Endothelial cell of hepatic sinusoid (primary cell): ENCODE data around the gene PABPN1.

Source experiments
- in situ Hi-C: cut with HindIII; loops from 2 replicates; pipeline ENCODE4 v1.10.0; 2017; ENCODE audit warnings: low sequenced_read_pairs

PABPN1 gene

DNA sequence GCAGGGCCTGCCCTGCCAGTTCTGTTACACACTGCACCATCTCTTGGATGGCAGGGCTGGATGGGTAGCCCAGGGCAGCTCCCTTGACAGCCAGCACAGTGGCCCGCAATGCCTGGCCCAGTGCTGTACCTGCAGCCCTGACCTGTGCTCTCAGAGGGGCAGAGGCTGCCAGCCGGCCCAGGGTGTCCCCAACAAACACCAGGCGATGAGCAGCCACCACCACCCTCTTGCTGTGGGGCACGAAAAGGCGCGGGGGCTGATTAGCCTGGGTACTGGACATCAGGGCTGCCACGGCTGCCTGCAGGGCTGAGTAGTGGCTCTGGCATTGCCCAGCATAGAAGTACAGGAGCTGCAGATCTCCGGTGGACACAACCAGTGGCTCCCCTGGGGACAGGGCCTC lies 36.0 kb downstream of the PABPN1 start:
- in situ Hi-C loops: no loop called here

DNA sequence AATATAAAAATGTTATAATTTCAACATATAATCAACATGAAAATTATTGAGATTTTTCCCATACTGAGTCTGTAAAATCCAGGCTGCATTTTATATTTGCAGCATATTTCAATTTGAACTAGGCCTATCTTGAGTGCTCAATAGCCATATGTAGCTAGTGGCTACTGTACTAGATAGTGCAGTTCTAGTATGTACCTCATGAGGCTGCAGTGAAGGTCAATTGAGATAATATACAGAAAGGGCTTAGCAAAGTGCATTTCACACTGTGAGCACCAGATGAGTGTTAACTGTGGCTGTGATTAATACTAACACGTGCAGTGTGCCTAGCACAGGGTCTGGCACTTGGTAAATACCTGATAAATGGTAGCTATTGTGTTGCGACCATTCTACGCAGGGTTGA lies 36.8 kb downstream of the PABPN1 start:
- in situ Hi-C loops: no loop called here

GRCh38 chr14:23358553-23359166 lies 37.4 kb downstream of the PABPN1 start:
- in situ Hi-C loops: no loop called here

GRCh38 chr14:23359167-23359626 lies 37.9 kb downstream of the PABPN1 start:
- in situ Hi-C loops: no loop called here

- in situ Hi-C loops: no loop called here
Measured at GRCh38 chr14:23359722-23360447, 38.6 kb downstream of the PABPN1 start.

DNA sequence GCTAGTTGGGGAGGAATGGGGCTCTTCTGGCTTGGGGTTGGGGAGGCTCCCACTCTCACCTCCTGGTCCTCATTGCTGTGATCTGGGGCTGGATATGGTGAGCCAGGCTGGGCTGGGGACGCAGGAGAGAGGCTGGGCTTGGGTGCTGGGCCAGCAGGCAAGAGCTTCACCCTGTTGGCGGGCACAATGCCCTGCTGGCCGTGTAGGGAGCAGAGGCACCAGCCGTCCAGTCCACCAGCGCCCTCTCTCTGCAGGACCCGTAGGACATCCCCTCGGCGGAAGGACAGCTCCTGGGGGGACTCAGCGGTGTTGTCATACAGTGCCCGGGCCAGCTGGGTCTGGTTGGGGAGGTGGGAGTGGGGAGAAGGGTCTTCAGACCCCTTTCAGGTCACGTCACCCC lies 39.2 kb downstream of the PABPN1 start:
- in situ Hi-C loops: no loop called here

- in situ Hi-C loops: no loop called here
Measured at GRCh38 chr14:23361320-23361719, 40.1 kb downstream of the PABPN1 start.

DNA sequence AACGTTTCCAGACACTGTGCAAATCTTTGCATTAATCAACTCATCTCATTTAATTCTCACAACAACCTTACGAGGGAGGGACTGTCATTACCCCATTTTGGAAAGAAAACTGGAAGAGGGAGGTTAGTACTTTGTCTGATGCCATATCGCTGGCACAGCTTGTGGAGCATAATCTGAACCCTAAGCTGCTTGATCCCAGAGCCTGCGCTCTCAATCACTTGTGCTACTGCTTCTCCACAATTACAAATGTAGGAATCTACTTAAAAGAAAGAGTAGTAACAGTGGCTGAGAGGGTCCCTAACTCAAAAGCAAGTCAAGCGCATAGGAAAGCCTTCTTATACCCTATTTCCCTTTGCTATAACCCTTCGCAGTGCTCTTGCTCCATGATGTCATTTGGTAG lies 40.5 kb downstream of the PABPN1 start:
- in situ Hi-C loops: no loop called here

DNA sequence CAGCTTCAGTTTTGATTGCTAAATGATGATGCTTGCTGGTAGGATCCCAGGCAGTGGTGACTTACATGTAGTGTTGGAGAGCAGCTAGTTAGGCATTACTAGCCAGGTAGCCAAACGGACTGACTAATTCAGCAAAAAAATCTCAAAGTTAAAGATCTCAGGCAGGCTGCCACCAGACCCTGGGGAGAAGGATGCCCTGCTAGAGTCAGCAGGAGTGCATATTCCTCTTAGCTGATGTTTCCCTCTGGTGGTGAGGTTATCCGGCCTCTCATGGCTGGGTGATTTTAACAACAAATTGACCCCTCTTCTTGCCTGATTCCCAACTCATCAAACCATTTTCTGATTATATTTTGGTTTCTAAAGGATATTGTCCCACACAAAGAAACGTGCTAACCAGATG lies 40.9 kb downstream of the PABPN1 start:
- in situ Hi-C loops: no loop called here

GRCh38 chr14:23364164-23365035 lies 43.1 kb downstream of the PABPN1 start:
- in situ Hi-C loops: loop anchor here (5.0 kb wide), 1 partner anchor 73 kb away; the partner anchor contains the start of gene MYH7

DNA sequence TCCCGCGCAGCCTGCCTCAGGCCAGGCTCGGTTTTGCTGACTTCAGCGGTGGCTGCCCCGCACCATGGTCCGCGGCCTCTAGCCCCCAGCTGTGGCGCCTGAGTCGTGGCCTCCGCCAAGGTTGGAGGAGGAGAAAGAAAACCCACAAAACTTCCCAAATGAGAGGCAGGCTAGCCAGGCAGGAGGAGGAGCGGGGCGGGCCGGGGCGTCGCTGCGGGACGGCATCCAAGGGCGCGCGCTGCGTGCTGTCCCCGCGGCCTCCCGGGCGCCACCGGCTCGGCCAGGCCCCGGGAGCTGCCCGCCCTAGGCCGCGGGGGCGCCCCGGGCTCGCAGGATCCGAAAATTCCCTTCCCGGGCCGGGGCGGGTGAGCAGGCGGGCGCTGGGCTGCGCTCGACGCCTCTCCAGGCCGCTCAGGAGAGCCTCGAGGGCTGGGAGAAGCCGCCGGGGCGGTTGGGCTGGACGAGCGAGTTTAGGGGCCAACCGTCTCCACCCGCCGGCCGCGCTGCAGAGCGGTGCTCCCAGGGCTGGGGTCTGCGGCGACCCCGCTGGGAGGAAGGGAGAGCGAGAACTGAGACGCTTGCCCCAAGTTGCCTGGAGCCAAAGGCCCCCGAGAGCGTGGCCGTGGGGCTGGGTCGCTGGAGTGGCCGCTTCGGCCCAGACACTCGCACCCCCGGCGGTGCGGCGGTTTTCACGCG lies 43.9 kb downstream of the PABPN1 start, which contains the start of gene EFS:
TSS of gene EFS (minus strand) at position 137 of the 696 bp plus-strand sequence. CDS start 147 bp downstream, outside the sequence.
- in situ Hi-C loops: loop anchor here (5.0 kb wide), 1 partner anchor 72 kb away; the partner anchor contains the start of gene MYH7

DNA sequence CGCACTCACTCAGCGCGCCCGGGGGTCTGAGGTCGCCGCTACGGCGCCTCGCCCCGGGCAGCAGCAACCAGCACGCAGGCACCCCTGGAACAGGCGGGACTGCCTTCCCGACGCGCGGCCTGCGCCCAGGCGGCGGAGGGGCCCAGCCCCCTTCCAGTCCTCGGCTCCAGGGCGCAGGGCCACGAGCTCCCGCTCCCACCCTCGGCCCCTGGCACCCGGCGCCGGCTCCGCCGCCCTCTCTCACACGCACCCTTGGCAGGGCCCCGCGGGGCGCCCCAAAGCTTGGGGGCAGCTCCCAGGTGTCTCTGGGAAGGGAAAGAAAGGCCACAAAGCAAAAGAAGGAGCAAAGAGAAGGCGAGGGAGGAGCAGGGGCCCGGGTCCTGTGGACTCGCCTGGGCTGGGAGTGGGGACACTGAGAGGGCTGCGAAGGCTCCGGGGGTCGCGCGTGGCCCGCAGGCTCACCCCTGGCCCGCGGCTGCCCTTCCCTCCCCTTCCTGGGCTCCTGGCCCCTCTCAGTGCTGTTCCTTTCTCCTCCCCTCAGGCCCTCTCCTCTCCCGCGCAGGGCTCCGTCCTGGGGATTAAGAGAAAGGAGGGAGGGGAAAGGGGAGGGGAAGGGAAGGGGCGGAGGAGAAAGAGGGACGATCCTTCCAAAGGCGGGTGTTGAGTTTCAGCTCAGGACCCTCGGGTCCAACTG lies 44.6 kb downstream of the PABPN1 start:
- in situ Hi-C loops: loop anchor here (5.0 kb wide), 1 partner anchor 71 kb away; the partner anchor contains the start of gene MYH7

GRCh38 chr14:23366426-23366921 lies 45.2 kb downstream of the PABPN1 start:
- in situ Hi-C loops: loop anchor here (5.0 kb wide), 1 partner anchor 71 kb away; the partner anchor contains the start of gene MYH7

DNA sequence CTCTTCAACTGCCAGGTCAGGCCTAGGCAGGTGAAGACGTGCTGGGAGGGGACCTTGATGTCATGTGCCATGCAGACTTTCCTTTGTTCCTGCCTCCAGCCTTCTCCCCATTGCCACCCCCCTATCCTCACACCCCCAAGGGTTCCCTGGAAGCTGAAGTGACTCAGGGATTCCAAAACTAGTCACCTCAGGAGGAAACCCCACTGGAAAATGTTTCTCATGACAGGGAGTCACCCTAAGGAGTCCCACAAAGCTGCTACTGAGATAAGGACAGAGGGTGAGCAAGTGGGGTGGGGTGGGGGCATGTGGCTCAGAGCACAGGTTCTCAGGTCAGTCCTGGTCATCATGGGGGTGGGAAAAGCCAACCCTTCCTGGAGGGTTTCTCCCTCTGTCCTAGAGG lies 49.0 kb downstream of the PABPN1 start:
- in situ Hi-C loops: no loop called here

DNA sequence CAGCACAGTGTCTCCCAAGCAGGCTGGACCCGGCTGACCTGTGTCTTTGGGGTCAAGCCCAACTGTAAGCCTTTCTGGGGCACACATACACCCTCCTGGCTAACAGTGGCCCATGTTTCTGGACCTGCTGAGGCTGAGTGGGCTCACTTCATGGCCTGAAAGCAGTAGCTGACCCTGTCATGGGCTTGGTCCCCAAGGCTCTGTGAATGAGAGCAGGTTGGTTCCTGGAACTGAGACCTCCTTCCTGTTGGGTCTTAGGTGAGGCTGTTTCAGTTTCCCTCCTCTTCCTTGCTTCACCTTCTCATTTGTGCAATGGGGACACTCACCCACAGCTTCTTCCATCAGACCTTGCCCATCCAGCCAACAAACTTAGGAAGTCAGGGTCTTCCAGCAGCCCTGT lies 50.6 kb downstream of the PABPN1 start:
- in situ Hi-C loops: no loop called here

DNA sequence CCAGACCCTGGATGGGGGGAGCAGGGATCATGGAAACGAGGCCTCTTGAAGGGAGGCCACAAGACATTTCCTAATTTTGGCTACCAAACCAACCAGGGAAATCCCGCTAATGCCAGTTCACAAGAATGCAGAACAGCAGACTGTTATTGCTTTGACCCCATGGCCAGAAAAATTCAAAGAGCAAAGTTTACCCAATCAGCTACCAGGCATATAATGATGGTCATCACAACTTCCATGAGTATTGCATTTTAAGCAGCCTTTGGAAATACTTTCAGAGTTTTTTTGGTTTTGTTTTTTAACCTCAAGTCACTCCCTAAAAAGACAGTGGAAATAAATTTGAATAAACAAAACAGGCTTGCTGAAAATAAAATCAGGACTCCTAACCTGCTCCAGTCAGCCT lies 51.3 kb downstream of the PABPN1 start, which contains the start of gene IL25:
TSS of gene IL25 (plus strand) at position 301 of the 400 bp plus-strand sequence.
- in situ Hi-C loops: no loop called here

DNA sequence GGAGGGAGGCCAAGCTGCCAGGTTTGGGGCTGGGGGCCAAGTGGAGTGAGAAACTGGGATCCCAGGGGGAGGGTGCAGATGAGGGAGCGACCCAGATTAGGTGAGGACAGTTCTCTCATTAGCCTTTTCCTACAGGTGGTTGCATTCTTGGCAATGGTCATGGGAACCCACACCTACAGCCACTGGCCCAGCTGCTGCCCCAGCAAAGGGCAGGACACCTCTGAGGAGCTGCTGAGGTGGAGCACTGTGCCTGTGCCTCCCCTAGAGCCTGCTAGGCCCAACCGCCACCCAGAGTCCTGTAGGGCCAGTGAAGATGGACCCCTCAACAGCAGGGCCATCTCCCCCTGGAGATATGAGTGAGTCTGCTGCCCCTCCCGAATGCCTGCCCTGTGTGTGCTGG lies 51.8 kb downstream of the PABPN1 start:
- in situ Hi-C loops: no loop called here
